GM23248 (cell line): Measurements from ENCODE around the gene SLC7A1. TPM values are rescaled to one million over a fixed set of nuclear protein-coding genes. Genes with fewer than 3 reads are reported as not detected.

Experiments
- DNase-seq: peaks from one replicate; pipeline ENCODE4 v3.0.0-alpha.2; 2015
- H2AFZ ChIP-seq: fragments of 200-600 bp; sonication (generic); 2 replicates; pipeline ENCODE4 v1.6.1; 2016; ENCODE audit warnings: antibody characterized with exemption
- H3F3A ChIP-seq: fragments of 200-600 bp; sonication (generic); 2 replicates; pipeline ENCODE4 v1.6.1; 2016; ENCODE audit warnings: mild to moderate bottlenecking, antibody characterized with exemption, mixed run types; ENCODE audit not compliant: insufficient read depth
- H3K27ac ChIP-seq: fragments of 200-600 bp; sonication (generic); 2 replicates; pipeline ENCODE4 v1.5.1; 2016; ENCODE audit warnings: mild to moderate bottlenecking
- H3K27me3 ChIP-seq: fragments of 200-600 bp; sonication (generic); replicated peaks from 2 replicates; pipeline ENCODE4 v1.6.1; 2016; ENCODE audit warnings: mild to moderate bottlenecking; ENCODE audit not compliant: insufficient read depth
- H3K36me3 ChIP-seq: fragments of 200-600 bp; sonication (generic); 2 replicates; pipeline ENCODE4 v1.6.1; 2016; ENCODE audit warnings: low read depth, mild to moderate bottlenecking
- H3K4me1 ChIP-seq: fragments of 200-600 bp; sonication (generic); 2 replicates; pipeline ENCODE4 v1.6.1; 2016; ENCODE audit warnings: mild to moderate bottlenecking; ENCODE audit not compliant: insufficient read depth
- H3K4me2 ChIP-seq: fragments of 200-600 bp; sonication (generic); one replicate; pipeline ENCODE4 v1.6.1; 2016; ENCODE audit warnings: mild to moderate bottlenecking; ENCODE audit not compliant: unreplicated experiment
- H3K4me3 ChIP-seq: fragments of 200-600 bp; sonication (generic); 2 replicates; pipeline ENCODE4 v1.5.1; 2016; ENCODE audit warnings: mild to moderate bottlenecking
- H3K79me2 ChIP-seq: fragments of 200-600 bp; sonication (generic); 2 replicates; pipeline ENCODE4 v1.6.1; 2016; ENCODE audit warnings: mild to moderate bottlenecking; ENCODE audit not compliant: insufficient read depth
- H3K9ac ChIP-seq: fragments of 200-600 bp; sonication (generic); 2 replicates; pipeline ENCODE4 v1.6.1; 2016; ENCODE audit warnings: mild to moderate bottlenecking
- H3K9me2 ChIP-seq: fragments of 200-600 bp; sonication (generic); 2 replicates; pipeline ENCODE4 v1.6.1; 2016; ENCODE audit warnings: mixed run types, mild to moderate bottlenecking, moderate library complexity; ENCODE audit not compliant: insufficient read depth
- H3K9me3 ChIP-seq: fragments of 200-600 bp; sonication (generic); one replicate; pipeline ENCODE4 v1.6.1; 2017; ENCODE audit warnings: low read depth
- H4K20me1 ChIP-seq: fragments of 200-600 bp; sonication (generic); 2 replicates; pipeline ENCODE4 v1.6.0; 2016; ENCODE audit not compliant: insufficient read depth
- EZH2 ChIP-seq: fragments of 200-600 bp; sonication (generic); IDR thresholded peaks from 2 replicates; pipeline ENCODE4 v1.6.1; 2018; ENCODE audit warnings: antibody characterized with exemption, mild to moderate bottlenecking; ENCODE audit not compliant: insufficient read depth, poor library complexity, severe bottlenecking
- EZH2phosphoT487 ChIP-seq: fragments of 200-600 bp; sonication (generic); IDR thresholded peaks from 2 replicates; pipeline ENCODE4 v1.6.1; 2018; ENCODE audit warnings: antibody characterized with exemption, moderate library complexity, mild to moderate bottlenecking, low read depth; ENCODE audit not compliant: insufficient read depth
- WGBS, 2 experiments: methylation state at CpG; one replicate each; pipeline ENCODE4 v1.1.6; 2015 to 2017; ENCODE audit warnings: low lambda C conversion rate in 2 of 2, low coverage in 1 of 2; ENCODE audit errors: missing lambda C conversion rate in 2 of 2; 5-methylcytosine and 5-hydroxymethylcytosine counted together
- in situ Hi-C: fragments of 300-500 bp; cut with MboI; formaldehyde crosslinking; loops from 2 replicates; pipeline ENCODE4 v1.15.0; 2020
- polyA plus RNA-seq: library from polyadenylated mRNA; unstranded; fragments of >200 nt; fragmentation: Nextera tagmentation; extraction: Ambion mirVana; gene quantifications from 2 replicates; pipeline ENCODE4 v1.2.1, GENCODE V29; 2016
- total RNA-seq: library from RNA; depleted of rRNA; stranded (reverse); fragments of >200 nt; shearing (Covaris generic); gene quantifications from 2 replicates; pipeline ENCODE4 v1.2.3, GENCODE V29; 2014

Gene SLC7A1
- total and polyA plus RNA-seq, 2 experiments from 2014 or later: 34.7 to 38.6 TPM

DNA sequence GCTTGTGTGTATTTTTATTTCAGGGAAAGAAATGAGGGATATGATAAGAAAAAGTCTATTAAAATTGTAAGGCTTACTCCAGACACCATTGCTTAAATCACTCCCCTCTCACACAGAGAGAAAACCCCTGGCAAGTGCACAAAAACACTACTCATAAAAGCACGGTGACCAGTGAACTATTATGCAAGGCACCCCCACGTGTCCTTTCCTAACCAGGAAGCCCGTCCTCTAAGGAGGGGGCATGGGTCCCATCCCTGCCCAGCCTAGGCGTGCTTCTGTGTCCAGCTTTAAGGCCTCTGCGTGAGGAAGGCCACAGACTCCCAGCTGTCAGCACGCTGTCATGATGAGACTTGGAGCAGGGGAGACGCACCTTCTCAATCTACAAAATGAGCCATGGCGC lies 83.5 kb downstream of the SLC7A1 start:
- peaks cover 44% of the 10 kb centered on the region; the same call in 1 of the 2 replicates for H3K36me3 ChIP-seq
- H3F3A ChIP-seq: peaks cover 52% of the 10 kb centered on the region
- H3K9ac ChIP-seq: peak overlapping the region; percentile 56
- H3K4me3 ChIP-seq: no peak overlapping the region
- H3K4me2 ChIP-seq: peak overlapping the region; percentile 17
- in situ Hi-C loops: loop anchor here (10.0 kb wide), 2 partner anchors 193 to 603 kb away; no protein-coding TSS in a partner anchor
- no peaks in the 10 kb centered on the region for H3K9me3 ChIP-seq
- H3K79me2 ChIP-seq: peaks cover 59% of the 10 kb centered on the region
- TF ChIP-seq EZH2phosphoT487: no peak
- no peak for TF ChIP-seq EZH2
- H3K27ac ChIP-seq: peak overlapping the region; percentile 88
- H2AFZ ChIP-seq: no peak overlapping the region
- DNase-seq: peak; percentile 94
- 19 to 21% methylated on average over 8 of the region's 8 CpGs for WGBS, 2 experiments
- H3K27me3 ChIP-seq: no peaks in the 10 kb centered on the region
- peaks cover 72% of the 10 kb centered on the region for H3K4me1 ChIP-seq
- H3K9me2 ChIP-seq: no peaks in the 10 kb centered on the region
- H4K20me1 ChIP-seq: no peaks in the 10 kb centered on the region

DNA sequence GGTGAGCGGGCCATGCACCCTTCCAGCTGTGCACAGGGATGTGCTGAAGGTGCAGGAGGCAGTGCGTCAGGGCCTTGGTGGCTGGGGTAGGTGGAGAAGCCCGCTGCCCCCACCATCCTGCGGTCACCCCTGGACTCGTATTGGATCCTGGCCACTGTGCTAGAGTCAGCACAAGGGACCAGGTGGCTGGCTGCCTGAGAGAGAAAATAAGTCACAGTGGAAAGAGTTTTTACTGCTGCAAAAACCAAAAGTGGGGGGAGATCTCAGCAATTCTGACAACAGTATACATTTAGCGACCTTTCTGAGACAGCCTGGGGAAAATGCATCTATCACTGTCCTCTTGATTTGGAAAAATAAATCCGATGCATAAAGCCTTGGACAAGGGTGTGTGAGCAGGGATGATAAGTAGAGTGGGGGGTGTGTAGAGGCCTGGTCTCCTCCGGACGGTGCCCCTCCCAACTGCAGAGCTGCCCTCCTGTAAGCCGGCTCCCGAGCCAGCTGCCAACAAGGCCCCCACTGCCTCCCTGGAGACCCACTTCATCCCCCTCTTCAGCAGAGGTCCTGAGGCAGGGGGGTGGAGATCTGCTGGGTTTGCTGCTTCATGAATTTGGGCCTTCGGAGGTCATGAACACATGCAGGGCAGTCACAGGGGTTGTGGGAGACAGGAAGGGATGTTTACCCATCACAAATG lies 84.2 kb downstream of the SLC7A1 start:
- H3K9me2 ChIP-seq: no peaks in the 10 kb centered on the region
- H4K20me1 ChIP-seq: no peaks in the 10 kb centered on the region
- H3K79me2 ChIP-seq: peaks cover 52% of the 10 kb centered on the region
- in situ Hi-C loops: loop anchor here (10.0 kb wide), 2 partner anchors 194 to 604 kb away; no protein-coding TSS in a partner anchor
- peak overlapping the region; percentile 56 for H3K9ac ChIP-seq
- 88 to 94% methylated on average over 12 of the region's 12 CpGs for WGBS, 2 experiments
- peak overlapping the region; percentile 88 for H3K27ac ChIP-seq
- no peak for DNase-seq
- H3K9me3 ChIP-seq: no peaks in the 10 kb centered on the region
- H3K36me3 ChIP-seq: peaks cover 37% of the 10 kb centered on the region; the same call in 1 of the 2 replicates
- H3F3A ChIP-seq: peaks cover 52% of the 10 kb centered on the region
- H3K4me3 ChIP-seq: no peak overlapping the region
- peak overlapping the region; percentile 17 for H3K4me2 ChIP-seq
- TF ChIP-seq EZH2 (no peak), EZH2phosphoT487 (no peak)
- H3K27me3 ChIP-seq: no peaks in the 10 kb centered on the region
- H3K4me1 ChIP-seq: peaks cover 72% of the 10 kb centered on the region
- no peak overlapping the region for H2AFZ ChIP-seq

GRCh38 chr13:29510651-29511084 lies 84.8 kb downstream of the SLC7A1 start:
- Histone ChIP-seq H4K20me1 (no peaks in the 10 kb centered on the region), H3K9ac (peak overlapping the region; percentile 43), H3K4me3 (no peak overlapping the region), H3K27me3 (no peaks in the 10 kb centered on the region), H2AFZ (no peak overlapping the region), H3K4me2 (no peak overlapping the region), H3K4me1 (peaks cover 70% of the 10 kb centered on the region), H3F3A (peaks cover 52% of the 10 kb centered on the region), H3K79me2 (peaks cover 46% of the 10 kb centered on the region), H3K9me3 (no peaks in the 10 kb centered on the region), H3K9me2 (no peaks in the 10 kb centered on the region), H3K36me3 (peaks cover 33% of the 10 kb centered on the region; the same call in 1 of the 2 replicates), H3K27ac (peak overlapping the region; percentile 73)
- WGBS, 2 experiments: 86 to 91% methylated on average over 10 of the region's 10 CpGs
- in situ Hi-C loops: loop anchor here (10.0 kb wide), 2 partner anchors 194 to 604 kb away; no protein-coding TSS in a partner anchor
- no peak for DNase-seq
- TF ChIP-seq EZH2 (no peak), EZH2phosphoT487 (no peak)

DNA sequence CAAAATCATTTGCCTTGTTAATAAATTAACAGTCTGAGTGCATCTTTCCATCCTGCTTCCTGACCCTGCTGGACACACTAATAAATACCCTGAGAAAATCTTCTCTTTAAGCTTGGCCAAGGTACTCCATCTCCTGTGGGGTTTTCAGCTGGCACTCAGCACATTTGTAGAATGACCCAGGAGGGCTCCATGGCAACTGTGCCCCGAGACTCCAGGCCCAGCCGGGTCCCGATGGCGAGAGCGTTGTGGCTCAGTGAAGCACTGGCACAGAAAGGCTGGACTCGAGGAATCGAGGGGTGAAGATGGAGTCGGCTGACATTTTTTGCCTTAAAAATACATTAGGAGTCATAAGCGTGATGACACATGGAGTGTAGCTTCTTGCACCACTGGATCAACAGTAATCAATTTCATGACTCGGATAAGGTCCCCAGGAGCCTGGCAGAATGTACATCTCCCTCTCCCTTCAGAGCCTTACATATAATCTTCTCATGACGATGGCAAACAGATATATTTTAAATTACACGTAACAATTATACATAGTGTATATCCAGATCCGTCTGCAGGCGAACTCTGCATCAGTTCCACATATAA lies 85.4 kb downstream of the SLC7A1 start:
- H2AFZ ChIP-seq: no peak overlapping the region
- peak overlapping the region; percentile 56 for H3K9ac ChIP-seq
- in situ Hi-C loops: loop anchor here (10.0 kb wide), 2 partner anchors 195 to 605 kb away; no protein-coding TSS in a partner anchor

More for the DNA sequence above, 85.4 kb downstream of the SLC7A1 start:
- Histone ChIP-seq H3K4me2 (no peak overlapping the region), H3K4me1 (peaks cover 65% of the 10 kb centered on the region), H3K79me2 (peaks cover 41% of the 10 kb centered on the region), H3K27ac (peak overlapping the region; percentile 73), H3K9me2 (no peaks in the 10 kb centered on the region), H3K4me3 (no peak overlapping the region), H3K36me3 (peaks cover 31% of the 10 kb centered on the region; the same call in 1 of the 2 replicates), H4K20me1 (no peaks in the 10 kb centered on the region), H3F3A (peaks cover 52% of the 10 kb centered on the region), H3K27me3 (no peaks in the 10 kb centered on the region), H3K9me3 (no peaks in the 10 kb centered on the region)
- 68 to 70% methylated on average over 14 of the region's 14 CpGs for WGBS, 2 experiments
- TF ChIP-seq EZH2 (no peak), EZH2phosphoT487 (no peak)
- peak; percentile 88 for DNase-seq
